HepG2 (cell line): ENCODE data around the gene ATP2A3. TPM values are rescaled to one million over a fixed set of nuclear protein-coding genes. Genes with fewer than 3 reads are reported as not detected.

Source experiments
- CBFB ChIP-seq: sonication (generic); formaldehyde crosslinking; IDR thresholded peaks from 2 replicates; pipeline ENCODE4 v1.4.0; 2020; ENCODE audit warnings: missing genetic modification reagents
- EZH2 ChIP-seq: conservative IDR thresholded peaks from 2 replicates; pipeline ENCODE4 v1.6.1; 2012; ENCODE audit warnings: mild to moderate bottlenecking, low read depth, low read length, moderate library complexity
- GMEB2 ChIP-seq: IDR thresholded peaks from 2 replicates; pipeline ENCODE4 v1.6.1; 2016; ENCODE audit warnings: missing biosample characterization, missing genetic modification reagents, low read depth
- MTA1 ChIP-seq: sonication (generic); formaldehyde crosslinking; IDR thresholded peaks from 2 replicates; pipeline ENCODE4 v1.4.0; 2020; ENCODE audit warnings: missing genetic modification reagents, mild to moderate bottlenecking, borderline replicate concordance
- MYC ChIP-seq: sonication (generic); formaldehyde crosslinking; IDR thresholded peaks from 2 replicates; pipeline ENCODE4 v1.9.0; 2021; ENCODE audit warnings: missing genetic modification reagents, borderline replicate concordance
- RORA ChIP-seq: sonication (generic); formaldehyde crosslinking; IDR thresholded peaks from 2 replicates; pipeline ENCODE4 v1.5.0; 2020; ENCODE audit warnings: mild to moderate bottlenecking, missing genetic modification reagents, moderate library complexity
- SAP130 ChIP-seq: IDR thresholded peaks from 2 replicates; pipeline ENCODE4 v1.6.1; 2016; ENCODE audit warnings: low read depth
- SOX13 ChIP-seq, 3 experiments: fragments of 450-650 bp in 1 of 3; sonication (generic) in 1 of 3; formaldehyde crosslinking in 1 of 3; IDR thresholded peaks in 2 of 3; conservative IDR thresholded peaks in 1 of 3; 2 replicates each; pipeline versions ENCODE4 v1.5.0 to v1.6.1; 2016 to 2020; ENCODE audit warnings: antibody characterized with exemption in 1 of 3, mild to moderate bottlenecking in 1 of 3, missing compliant biosample characterization in 1 of 3, missing genetic modification reagents in 1 of 3, moderate library complexity in 1 of 3
- SRSF9 ChIP-seq: fragments of 200-400 bp; formaldehyde crosslinking; IDR thresholded peaks from 2 replicates; pipeline ENCODE4 v1.6.1; 2018; ENCODE audit warnings: borderline replicate concordance, mild to moderate bottlenecking, low read depth, low read length; ENCODE audit not compliant: insufficient read depth, poor library complexity, severe bottlenecking
- STAG1 ChIP-seq: sonication (generic); formaldehyde crosslinking; IDR thresholded peaks from 2 replicates; pipeline ENCODE4 v1.4.0; 2020; ENCODE audit warnings: missing genetic modification reagents
- XBP1 ChIP-seq: sonication (generic); formaldehyde crosslinking; IDR thresholded peaks from 2 replicates; pipeline ENCODE4 v1.5.0; 2020; ENCODE audit warnings: missing genetic modification reagents
- ZBED4 ChIP-seq: sonication (generic); formaldehyde crosslinking; IDR thresholded peaks from 2 replicates; pipeline ENCODE4 v1.4.0; 2020; ENCODE audit warnings: missing genetic modification reagents, borderline replicate concordance
- ZBTB25 ChIP-seq: IDR thresholded peaks from 2 replicates; pipeline ENCODE4 v1.6.1; 2018; ENCODE audit warnings: missing genetic modification reagents
- ZFP41 ChIP-seq: sonication (generic); formaldehyde crosslinking; IDR thresholded peaks from 2 replicates; pipeline ENCODE4 v1.4.0; 2020; ENCODE audit warnings: mild to moderate bottlenecking, missing genetic modification reagents, borderline replicate concordance
- ZGPAT ChIP-seq: IDR thresholded peaks from 2 replicates; pipeline ENCODE4 v1.6.1; 2016; ENCODE audit warnings: mild to moderate bottlenecking
- ZNF274 ChIP-seq: sonication (generic); formaldehyde crosslinking; IDR thresholded peaks from 2 replicates; pipeline ENCODE4 v1.5.1; 2020; ENCODE audit warnings: mild to moderate bottlenecking, missing genetic modification reagents
- ZNF292 ChIP-seq: sonication (generic); formaldehyde crosslinking; IDR thresholded peaks from 2 replicates; pipeline ENCODE4 v1.8.1; 2022; ENCODE audit warnings: mild to moderate bottlenecking, low read depth, missing genetic modification reagents, borderline replicate concordance
- ZNF501 ChIP-seq: sonication (generic); formaldehyde crosslinking; IDR thresholded peaks from 2 replicates; pipeline ENCODE4 v1.5.1; 2020; ENCODE audit warnings: mild to moderate bottlenecking, moderate library complexity, missing genetic modification reagents
- ZNF564 ChIP-seq: sonication (generic); formaldehyde crosslinking; IDR thresholded peaks from 2 replicates; pipeline ENCODE4 v1.8.1; 2023; ENCODE audit warnings: mild to moderate bottlenecking, missing genetic modification reagents
- ZNF792 ChIP-seq: IDR thresholded peaks from 2 replicates; pipeline ENCODE4 v1.6.1; 2016
- polyA plus RNA-seq, 8 experiments: library from polyadenylated mRNA; depleted of rRNA in 3 of 8; stranded (reverse) in 7 of 8; unstranded in 1 of 8; fragments of >200 nt; fragmentation: Illumina TruSeq in 4 of 8; extraction: Trizol in 4 of 8; gene quantifications; 2 replicates each; pipeline versions ENCODE4 v1.2.1 to v1.2.3, GENCODE V29; 2011 to 2016; ENCODE audit warnings: low read depth in 4 of 8, missing spikeins in 1 of 8, mixed read lengths in 1 of 8; ENCODE audit not compliant: insufficient read depth in 1 of 8
- total RNA-seq, 5 experiments: library from RNA; depleted of rRNA; stranded (reverse); fragments of >200 nt; fragmentation: Illumina TruSeq; extraction: Trizol; gene quantifications; 2 replicates each; pipeline ENCODE4 v1.2.3, GENCODE V29; 2016; ENCODE audit warnings: low read depth in 1 of 5

Gene ATP2A3
- total and polyA plus RNA-seq, 2 of the 13 experiments (the other 11 are each of a cell fraction or from before 2014, with no cell fraction given) = 0.07 TPM; not detected in 1

- TF ChIP-seq CBFB (CRISPR knock-in tag) = peak; percentile 79; the same call in 1 of the 2 replicates
- TF ChIP-seq ZNF292 = peak; percentile 57
- TF ChIP-seq GMEB2 (CRISPR knock-in tag) = peak; percentile 22; the same call in 1 of the 2 replicates
- peak; percentile 66; the same call in 1 of the 2 replicates for TF ChIP-seq ZBTB25
- peak; percentile 95; the same call in 1 of the 2 replicates for TF ChIP-seq MTA1
- TF ChIP-seq MYC (CRISPR knock-in tag) = peak; percentile 87
- no peak for TF ChIP-seq SOX13 (IDR thresholded peaks at IDR 0.05)
- peak in 1 of 2 experiments; percentile 55; a peak in 1 of 4 replicates for TF ChIP-seq SOX13 (CRISPR knock-in tag; conservative IDR thresholded peaks at IDR 0.05 in 1 of 2, IDR thresholded peaks at IDR 0.05 in 1 of 2)
- TF ChIP-seq STAG1 (CRISPR knock-in tag) = peak; percentile 7; the same call in 1 of the 2 replicates
- TF ChIP-seq RORA (CRISPR knock-in tag) = no peak
- TF ChIP-seq EZH2 = no peak
- TF ChIP-seq ZFP41 (CRISPR knock-in tag) = peak; percentile 82; the same call in 1 of the 2 replicates
- peak; percentile 21; the same call in 1 of the 2 replicates for TF ChIP-seq ZGPAT
- no peak for TF ChIP-seq ZNF564 (CRISPR knock-in tag)
- TF ChIP-seq SRSF9 = no peak
- TF ChIP-seq SAP130 (CRISPR knock-in tag) = peak; percentile 68
- 0 out of 2 replicates have a peak, but pooled peaks have one; percentile 31 for TF ChIP-seq ZNF501 (CRISPR knock-in tag)
- TF ChIP-seq ZNF274 (CRISPR knock-in tag) = 0 out of 2 replicates have a peak, but pooled peaks have one; percentile 59
- TF ChIP-seq ZBED4 (CRISPR knock-in tag) = peak; percentile 79; the same call in 1 of the 2 replicates
- TF ChIP-seq XBP1 = no peak
- TF ChIP-seq ZNF792 (CRISPR knock-in tag) = peak; percentile 79; the same call in 1 of the 2 replicates
Measured at GRCh38 chr17:4003501-4004421, 39.5 kb upstream of the ATP2A3 start (continued).
